A673 (cell line): ENCODE measurements around the gene SPINK1.

Source experiments
- CTCF ChIP-seq: fragments of 300-800, 200-600 bp; sonication (generic); conservative IDR thresholded peaks from 2 replicates; pipeline ENCODE4 v1.5.1; 2017; ENCODE audit warnings: low read depth, mild to moderate bottlenecking, antibody characterized with exemption, low read length, moderate library complexity, mixed read lengths
- EZH2 ChIP-seq: fragments of 200-600 bp; sonication (generic); IDR thresholded peaks from 2 replicates; pipeline ENCODE4 v1.6.1; 2017; ENCODE audit warnings: borderline replicate concordance, low read depth, mild to moderate bottlenecking, mixed read lengths, antibody characterized with exemption, low read length; ENCODE audit not compliant: poor library complexity, severe bottlenecking

- TF ChIP-seq CTCF (no peak), EZH2 (no peak)
These were observed 23.7 kb upstream of the SPINK1 start for GRCh38 chr5:147854894-147855773.
